ENCODE results near the gene MCTP1.
"Not testable (repeated sequence)": the region's sequence is repeated elsewhere in the genome, so short reads cannot be mapped to it uniquely, and the experiment has no call there.

The MCTP1 gene

GRCh38 chr5:95022967-95023695, 261.8 kb downstream of the MCTP1 start:
- DNase-seq: no peak

GRCh38 chr5:95020345-95020744, 264.5 kb downstream of the MCTP1 start:
- no peak for DNase-seq

DNA sequence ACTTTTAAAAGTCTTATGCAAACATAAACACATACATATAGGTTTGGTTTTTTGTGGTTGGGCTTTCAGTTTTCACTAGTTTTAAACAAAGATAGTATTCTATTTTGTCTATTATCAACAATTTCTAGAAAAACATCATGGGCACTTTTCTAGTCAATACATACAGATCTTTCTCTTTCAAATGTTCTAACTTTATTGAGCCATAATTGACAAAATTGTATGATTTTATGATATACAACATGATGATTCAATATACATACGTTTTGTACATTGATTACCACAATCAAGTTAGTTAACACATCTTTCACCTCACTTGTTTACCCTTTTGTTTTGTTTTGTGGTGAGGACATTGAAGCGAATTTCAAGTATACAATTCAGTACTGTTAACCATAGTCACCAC, 265.9 kb downstream of the MCTP1 start:
- no peak for DNase-seq

GRCh38 chr5:95018511-95018910, 266.4 kb downstream of the MCTP1 start:
- no peak for DNase-seq

GRCh38 chr5:95009812-95010211, 275.1 kb downstream of the MCTP1 start:
- DNase-seq: no peak

DNA sequence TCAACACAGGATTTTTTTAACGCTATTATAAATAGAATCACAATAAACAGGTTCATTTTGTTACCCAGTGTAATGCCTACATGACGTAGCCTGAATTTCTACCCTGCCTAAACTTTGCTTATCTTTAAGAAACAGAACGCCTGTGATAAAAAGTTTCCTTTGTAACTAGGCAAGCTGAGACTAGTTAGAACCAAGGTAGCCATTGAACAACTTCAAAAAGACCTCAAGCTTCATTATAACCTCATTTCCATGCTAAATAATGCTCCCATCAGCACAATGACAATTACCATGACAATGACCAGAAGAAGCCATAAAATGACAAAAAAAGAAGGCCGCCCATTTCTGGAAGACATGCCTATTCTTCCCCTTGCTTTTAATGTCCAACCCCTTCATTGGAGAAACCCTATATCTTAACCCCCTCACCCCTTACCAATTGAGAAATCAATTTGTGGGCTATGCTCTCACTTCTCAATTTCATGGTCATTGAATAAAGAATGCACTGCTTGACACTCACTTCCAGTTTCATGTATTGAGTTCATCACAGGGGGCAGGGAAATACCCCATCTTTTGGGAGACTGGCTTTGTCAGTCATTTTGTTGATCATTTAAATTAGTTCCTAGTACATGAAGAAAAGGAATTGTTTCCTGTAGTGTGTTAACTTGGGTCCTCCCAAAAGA, 276.8 kb downstream of the MCTP1 start:
- DNase-seq: no peak

- DNase-seq: no peak
Measured at GRCh38 chr5:95005811-95006210, 279.1 kb downstream of the MCTP1 start.

GRCh38 chr5:94998670-94999069, 286.2 kb downstream of the MCTP1 start:
- DNase-seq: no peak

GRCh38 chr5:94994537-94994936, 290.4 kb downstream of the MCTP1 start:
- DNase-seq: not testable (repeated sequence)

DNA sequence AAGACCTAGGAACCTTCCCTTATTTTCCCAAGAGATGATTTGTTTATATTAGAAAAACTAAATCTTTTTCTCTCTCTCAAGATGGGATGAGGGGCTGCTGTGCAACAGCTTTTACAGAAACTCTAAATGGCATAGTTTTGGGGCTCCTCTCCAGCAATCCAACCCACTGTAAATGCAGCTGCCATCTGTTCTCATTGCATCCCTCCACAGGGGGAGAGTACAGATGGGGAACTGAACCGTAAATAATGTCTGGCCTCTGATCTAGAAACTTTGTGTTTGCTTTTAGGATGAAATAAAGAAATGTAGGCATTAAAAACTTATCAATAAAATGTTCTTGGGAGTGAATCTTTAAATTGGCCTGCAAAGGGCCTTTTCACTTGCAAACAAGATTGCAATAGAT, 291.4 kb downstream of the MCTP1 start:
- no peak for DNase-seq

DNA sequence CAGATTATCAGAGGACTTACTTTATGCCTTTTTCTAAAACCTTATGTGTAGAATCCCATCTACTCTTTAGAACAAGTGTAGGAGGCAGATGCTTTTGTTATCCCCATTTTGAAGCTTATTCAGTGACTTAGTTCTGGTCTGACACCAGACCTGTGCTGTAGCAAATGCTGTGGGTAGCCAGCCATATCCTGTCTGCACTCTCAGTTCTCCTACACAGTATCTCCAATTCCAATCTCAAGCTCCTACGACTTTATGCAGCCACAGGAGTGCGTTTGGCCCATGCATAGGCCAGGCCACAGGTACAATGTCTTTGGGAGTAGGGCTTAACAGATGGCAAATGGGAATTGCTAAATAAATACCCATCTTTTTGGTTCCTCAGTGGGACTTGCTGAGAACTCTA, 292.6 kb downstream of the MCTP1 start:
- DNase-seq: no peak

DNA sequence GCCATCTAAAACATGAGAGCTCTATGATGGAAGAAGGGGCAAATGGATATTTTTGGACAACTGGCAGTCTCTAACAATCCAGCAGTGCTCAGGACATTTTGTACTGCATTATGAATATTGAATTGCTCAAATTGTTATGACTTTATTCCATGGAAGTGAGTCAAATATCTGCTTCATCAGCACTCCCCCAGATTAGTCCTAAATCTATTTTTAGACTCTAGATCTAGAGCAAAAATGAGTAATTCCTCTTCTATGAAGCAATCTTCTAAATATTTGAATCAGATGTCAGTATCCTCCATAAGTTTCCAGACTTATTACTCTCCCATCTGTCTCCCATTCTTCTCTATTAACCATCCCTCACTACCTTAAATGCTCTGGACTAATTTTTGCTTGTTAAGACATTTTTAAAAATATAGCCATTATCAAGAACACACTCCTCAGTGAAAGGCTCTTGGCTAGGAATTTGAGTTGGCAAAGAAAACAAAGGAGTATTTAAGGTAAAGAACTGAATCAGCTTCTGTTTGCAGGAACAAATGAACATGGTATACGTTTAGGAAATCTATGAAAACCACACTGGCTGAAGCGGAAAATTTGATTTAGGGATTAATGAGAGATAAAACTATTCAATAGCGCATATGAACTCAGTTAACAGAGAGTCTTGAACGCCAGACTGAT, 300.9 kb downstream of the MCTP1 start:
- peak; percentile 49 for DNase-seq

DNA sequence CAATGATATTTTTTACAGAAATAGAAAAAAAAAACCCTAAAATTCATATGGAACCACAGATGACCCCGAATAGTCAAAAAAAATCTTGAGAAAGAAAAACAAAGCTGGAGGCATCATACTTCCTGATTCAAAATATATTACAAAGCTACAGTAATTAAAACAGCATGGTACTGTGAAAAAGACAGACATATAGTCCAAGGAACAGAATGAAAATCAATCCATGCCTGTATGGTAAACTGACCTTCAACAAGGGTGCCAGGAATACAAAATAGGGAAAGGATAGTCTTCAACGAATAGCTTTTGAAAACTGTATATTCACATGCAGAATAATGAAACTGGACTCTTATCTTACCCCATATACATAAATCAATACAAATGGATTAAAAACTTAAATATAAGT, 307.5 kb downstream of the MCTP1 start:
- no peak for DNase-seq

DNA sequence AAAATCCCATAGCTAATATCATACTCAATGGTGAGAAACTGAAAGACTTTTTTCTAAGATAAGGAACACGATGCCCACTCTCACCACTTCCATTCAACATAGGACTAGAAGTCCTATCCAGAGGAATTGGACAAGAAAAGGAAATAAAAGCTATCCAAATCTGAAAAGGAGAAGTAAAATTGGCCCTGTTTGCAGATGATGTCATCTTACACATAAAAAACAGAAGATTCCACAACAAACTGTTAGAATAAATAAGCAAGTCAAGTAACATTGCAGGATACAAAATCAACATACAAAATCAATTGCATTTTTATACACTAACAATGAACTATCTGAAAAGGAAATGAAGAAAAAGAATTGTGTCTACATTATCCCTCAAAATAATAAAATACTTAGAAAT, 308.0 kb downstream of the MCTP1 start:
- no peak for DNase-seq

DNA sequence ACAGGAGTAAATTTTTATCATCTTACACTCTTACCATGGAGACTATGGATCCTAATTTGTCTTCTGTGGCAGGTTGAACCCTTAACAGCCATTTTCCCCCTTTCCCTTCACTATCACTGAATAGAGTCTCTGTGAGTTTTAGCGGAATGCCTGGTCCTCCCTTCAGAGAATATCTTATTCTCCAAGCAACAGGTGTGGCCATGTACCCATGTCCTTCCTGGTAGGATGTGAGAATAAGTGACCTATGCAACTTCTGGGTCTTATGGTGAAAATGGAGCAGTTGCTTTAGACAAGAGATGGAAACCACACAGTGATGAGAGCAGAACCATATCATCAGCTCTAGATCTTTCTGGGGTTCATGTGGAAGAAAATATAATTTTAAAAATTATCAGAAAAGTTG, 312.6 kb downstream of the MCTP1 start:
- DNase-seq: no peak

GRCh38 chr5:94969174-94969573, 315.7 kb downstream of the MCTP1 start:
- DNase-seq: no peak

DNA sequence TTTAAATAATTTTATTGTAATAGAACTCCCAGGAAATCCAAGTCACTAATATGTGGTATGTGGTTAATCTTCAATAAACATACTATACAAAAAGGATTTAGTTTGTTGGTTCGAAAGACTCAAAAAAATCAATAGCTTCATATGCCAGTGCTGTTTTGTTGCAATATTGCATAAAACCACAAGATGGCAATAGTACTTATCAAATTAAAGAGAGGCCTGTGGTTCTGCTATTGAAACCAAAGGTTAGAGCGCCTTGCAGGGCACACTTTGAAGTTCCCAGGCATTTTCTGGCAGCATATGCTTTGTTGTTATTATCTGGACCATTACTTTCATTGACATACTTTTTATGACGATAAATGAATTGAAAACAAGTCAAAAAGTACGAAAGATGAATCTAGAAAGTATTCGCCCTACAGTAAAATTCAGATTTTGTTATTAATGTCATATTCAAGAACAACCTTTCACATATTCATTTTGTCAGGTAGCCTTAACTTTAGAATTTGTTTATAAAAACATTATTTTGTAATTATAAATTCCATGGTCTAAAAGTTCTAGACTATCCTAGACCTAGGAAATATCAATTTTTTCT, 316.3 kb downstream of the MCTP1 start:
- DNase-seq: peak; percentile 34

DNA sequence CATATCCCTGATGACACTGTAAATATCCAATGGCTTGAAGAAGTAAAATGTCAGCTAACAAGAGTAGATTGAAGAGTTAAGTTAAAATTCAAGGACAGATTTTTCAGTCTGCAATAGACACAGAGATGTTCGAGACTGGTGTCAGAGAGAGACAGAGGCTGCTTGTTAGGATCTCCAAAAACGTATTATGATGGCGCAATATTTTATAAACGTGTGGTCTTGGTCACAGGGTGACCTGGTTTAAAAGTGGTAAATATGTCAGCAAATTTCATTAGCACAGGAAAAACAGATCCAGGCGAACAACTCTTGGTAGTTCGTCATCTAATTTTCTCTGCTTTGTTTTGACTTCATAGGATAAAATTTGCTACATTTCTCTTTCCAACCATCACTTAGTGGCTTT, 317.4 kb downstream of the MCTP1 start:
- DNase-seq: no peak

DNA sequence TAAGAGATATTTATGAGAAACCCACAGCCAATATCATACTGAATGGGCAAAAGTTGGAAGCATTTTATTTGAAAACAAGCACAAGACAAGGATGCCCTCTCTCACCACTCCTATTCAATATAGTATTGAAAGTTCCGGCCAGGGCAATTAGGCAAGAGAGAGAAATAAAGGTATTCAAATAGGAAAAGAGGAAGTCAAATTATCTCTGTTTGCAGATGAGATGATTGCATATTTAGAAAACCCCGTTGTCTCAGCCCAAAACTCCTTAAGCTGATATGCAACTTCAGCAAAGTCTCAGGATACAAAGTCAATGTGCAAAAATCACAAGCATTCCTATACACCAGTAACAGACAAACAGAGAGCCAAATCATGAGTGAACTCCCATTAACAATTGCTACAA, 325.6 kb downstream of the MCTP1 start:
- not testable (repeated sequence) for DNase-seq

GRCh38 chr5:94945656-94946055, 339.2 kb downstream of the MCTP1 start:
- DNase-seq: no peak

DNA sequence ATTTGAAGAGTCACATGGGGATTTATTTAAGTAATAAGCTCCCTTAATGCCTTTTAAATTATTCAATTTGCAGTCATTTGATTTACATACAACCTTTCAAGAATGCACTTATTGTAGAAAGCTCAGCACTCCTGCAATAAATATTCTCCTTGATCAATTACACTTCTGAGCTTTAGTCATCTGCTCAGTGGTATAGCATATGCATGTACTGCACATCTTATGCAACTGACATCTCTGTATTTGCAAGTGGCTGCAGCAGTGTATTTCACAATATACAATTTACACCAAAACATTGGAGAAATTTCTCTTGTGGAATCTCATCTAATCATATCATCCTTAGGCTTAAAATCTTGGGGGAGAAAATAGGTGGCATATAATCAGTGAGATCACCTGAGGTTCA, 340.7 kb downstream of the MCTP1 start:
- DNase-seq: no peak

DNA sequence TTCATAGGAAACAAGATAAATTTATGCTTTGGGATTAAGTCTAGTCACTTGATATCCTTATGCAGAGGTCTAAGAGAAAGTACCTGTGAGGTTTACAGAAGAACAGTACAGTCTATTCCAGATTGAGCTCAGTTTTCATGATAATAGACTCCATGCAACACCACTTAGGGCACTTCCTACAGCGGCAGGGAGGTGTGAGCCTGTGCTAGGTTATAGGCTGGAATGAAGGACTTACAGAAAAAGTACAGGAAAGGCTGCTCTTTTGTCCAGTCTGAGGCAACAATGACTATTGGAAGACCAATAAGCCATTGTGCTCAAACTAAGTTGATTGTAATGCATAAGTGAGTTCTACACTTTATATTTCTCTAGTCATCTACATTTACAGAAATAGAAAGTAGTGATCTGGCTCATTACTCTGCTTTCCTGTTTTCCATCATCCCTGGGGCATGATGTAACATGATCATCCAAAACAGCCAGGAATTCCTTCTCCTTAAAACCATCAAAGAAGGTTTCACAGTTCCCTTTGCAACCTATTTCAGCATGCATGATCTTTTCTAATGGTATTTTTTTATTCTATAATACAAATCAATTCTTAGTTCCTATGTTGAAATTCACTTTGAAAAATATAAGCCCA, 343.7 kb downstream of the MCTP1 start:
- no peak for DNase-seq

DNA sequence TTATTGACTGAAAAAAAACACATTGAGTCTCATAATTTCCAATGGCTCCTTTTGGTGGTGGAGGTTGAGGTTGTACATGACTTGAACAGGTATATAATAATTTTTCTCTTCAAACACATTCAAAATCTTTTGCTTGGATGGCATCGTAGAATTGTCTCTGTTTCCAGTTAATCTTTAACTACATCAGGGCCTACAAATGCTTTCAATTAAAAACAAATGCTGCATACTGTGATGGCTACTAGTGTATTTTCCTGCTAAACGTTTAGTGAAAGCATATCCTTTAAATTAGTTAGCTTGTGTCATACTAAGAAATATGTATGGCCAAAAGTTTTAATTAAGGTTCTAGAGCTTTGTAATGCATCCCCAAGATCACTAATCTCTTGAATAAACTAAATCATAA, 352.6 kb downstream of the MCTP1 start:
- no peak for DNase-seq
